Measurements from ENCODE around the gene SNTG2.

SNTG2 gene

GRCh38 chr2:1016500-1016899 lies 65.9 kb downstream of the SNTG2 start:
- no peak for DNase-seq (ENCODE audit: low read depth)
- no peak for TF ChIP-seq CTCF (IDR thresholded peaks at IDR 0.05; ENCODE audit: low read depth, low read length, missing control alignments)
- in situ Hi-C loops (cut with HindIII; ENCODE audit: low sequenced_read_pairs): no loop called here
- H3K4me3 ChIP-seq (ENCODE audit: low read depth, low read length): no peak overlapping the region

- H3K4me3 ChIP-seq (ENCODE audit: low read depth, low read length): no peak overlapping the region
- no peak for TF ChIP-seq CTCF (IDR thresholded peaks at IDR 0.05; ENCODE audit: low read depth, low read length, missing control alignments)
- no peak for DNase-seq (ENCODE audit: low read depth)
- in situ Hi-C loops (cut with HindIII; ENCODE audit: low sequenced_read_pairs): no loop called here
These were observed 67.2 kb downstream of the SNTG2 start for GRCh38 chr2:1017827-1018226.

GRCh38 chr2:1020206-1020605 lies 69.6 kb downstream of the SNTG2 start:
- DNase-seq (ENCODE audit: low read depth): no peak
- TF ChIP-seq CTCF (IDR thresholded peaks at IDR 0.05; ENCODE audit: low read depth, low read length, missing control alignments): no peak
- in situ Hi-C loops (cut with HindIII; ENCODE audit: low sequenced_read_pairs): no loop called here
- no peak overlapping the region for H3K4me3 ChIP-seq (ENCODE audit: low read depth, low read length)

- no peak for DNase-seq (ENCODE audit: low read depth)
- no peak overlapping the region for H3K4me3 ChIP-seq (ENCODE audit: low read depth, low read length)
- TF ChIP-seq CTCF (IDR thresholded peaks at IDR 0.05; ENCODE audit: low read depth, low read length, missing control alignments): no peak
- in situ Hi-C loops (cut with HindIII; ENCODE audit: low sequenced_read_pairs): no loop called here
These were observed 71.5 kb downstream of the SNTG2 start for GRCh38 chr2:1022178-1022577.

GRCh38 chr2:1024981-1025380 lies 74.3 kb downstream of the SNTG2 start:
- no peak for DNase-seq (ENCODE audit: low read depth)
- no peak overlapping the region for H3K4me3 ChIP-seq (ENCODE audit: low read depth, low read length)
- no peak for TF ChIP-seq CTCF (IDR thresholded peaks at IDR 0.05; ENCODE audit: low read depth, low read length, missing control alignments)
- in situ Hi-C loops (cut with HindIII; ENCODE audit: low sequenced_read_pairs): no loop called here

- TF ChIP-seq CTCF (IDR thresholded peaks at IDR 0.05; ENCODE audit: low read depth, low read length, missing control alignments): no peak
- no peak overlapping the region for H3K4me3 ChIP-seq (ENCODE audit: low read depth, low read length)
- no peak for DNase-seq (ENCODE audit: low read depth)
- in situ Hi-C loops (cut with HindIII; ENCODE audit: low sequenced_read_pairs): no loop called here
These were observed 75.5 kb downstream of the SNTG2 start for GRCh38 chr2:1026141-1026540.

- no peak overlapping the region for H3K4me3 ChIP-seq (ENCODE audit: low read depth, low read length)
- in situ Hi-C loops (cut with HindIII; ENCODE audit: low sequenced_read_pairs): no loop called here
- TF ChIP-seq CTCF (IDR thresholded peaks at IDR 0.05; ENCODE audit: low read depth, low read length, missing control alignments): no peak
- DNase-seq (ENCODE audit: low read depth): no peak
These were observed 78.2 kb downstream of the SNTG2 start for GRCh38 chr2:1028831-1029230.

Data from astrocyte of the cerebellum (primary cell).